ENCODE results near the gene MIOS. TPM values are rescaled to one million over a fixed set of nuclear protein-coding genes. Genes with fewer than 3 reads are reported as not detected.

MIOS gene
- total RNA-seq (2014; rRNA removed; shearing (Covaris generic)), result 46.1 and 52.8 TPM in 2 replicates

DNA sequence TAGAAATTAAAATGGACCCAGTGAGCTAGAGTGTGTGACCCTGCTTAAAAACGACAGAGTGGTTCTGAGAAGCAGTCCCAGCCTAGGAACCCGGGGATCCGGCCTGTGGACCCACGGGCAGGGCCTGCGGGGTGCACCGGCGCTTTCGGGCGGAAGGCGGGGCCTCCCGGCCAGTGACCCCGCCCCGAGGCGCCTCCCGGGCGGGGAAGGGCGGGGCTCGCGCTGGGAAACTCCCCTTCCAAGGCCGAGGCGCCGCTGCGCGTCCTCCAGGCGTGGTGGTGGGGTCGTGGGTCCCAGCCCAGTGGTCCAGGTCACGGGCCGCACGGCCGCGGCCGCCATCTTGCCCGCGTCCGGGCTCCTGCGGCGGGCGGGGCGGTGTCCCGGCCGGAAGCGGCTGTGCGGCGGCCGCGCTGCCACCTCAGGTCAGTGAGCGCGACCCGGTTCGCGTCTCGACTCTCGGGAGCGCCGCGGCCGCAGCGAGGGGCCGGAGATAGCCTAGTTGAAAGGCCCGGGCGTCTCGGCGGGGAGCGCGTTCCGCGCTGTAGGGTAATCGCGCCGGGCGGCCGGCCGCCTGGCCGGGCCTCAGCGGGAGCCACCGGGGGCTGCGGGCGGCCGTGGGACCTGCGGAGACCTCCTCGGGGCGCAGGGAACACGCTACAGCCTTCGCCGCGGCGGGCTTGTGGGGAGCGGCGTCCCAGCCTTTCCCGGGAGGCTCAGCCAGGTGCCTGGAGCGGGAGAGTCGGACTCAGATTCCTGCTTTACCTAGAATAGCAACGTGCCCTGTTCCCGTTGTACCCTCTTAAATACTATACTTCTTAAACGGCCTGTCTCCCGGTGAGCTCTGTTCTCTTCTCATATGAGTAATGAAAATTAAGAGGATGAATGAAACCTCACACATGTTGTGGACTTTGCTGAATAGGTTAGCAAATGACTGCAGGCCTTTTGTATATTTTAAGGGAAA is at the start of gene MIOS:
TSS of gene MIOS (plus strand) at position 234 of the 961 bp plus-strand sequence. CDS start 5,592 bp downstream, outside the sequence.
- DNase-seq (ENCODE audit: low spot score), result peak; percentile 77

DNA sequence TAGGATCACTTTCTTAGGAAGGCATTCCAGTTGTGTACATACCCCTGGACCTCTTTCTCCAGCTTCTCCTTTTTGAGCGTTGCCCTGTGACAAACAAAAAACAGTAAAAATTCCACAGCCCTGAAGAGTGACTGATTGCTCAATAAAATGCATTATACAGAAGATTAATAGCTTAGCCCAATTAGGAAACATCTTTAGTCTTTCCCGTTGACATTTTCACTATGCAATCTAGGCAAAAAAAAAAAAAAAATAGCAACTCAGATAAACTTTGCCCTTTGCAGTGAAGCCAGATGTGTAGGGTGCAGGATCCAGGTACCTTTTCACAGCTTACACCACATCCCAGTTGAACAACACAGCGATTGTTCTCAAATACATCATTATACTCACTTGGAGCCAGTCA is 48.9 kb upstream of the MIOS start:
- DNase-seq (ENCODE audit: low spot score), result no peak

DNA sequence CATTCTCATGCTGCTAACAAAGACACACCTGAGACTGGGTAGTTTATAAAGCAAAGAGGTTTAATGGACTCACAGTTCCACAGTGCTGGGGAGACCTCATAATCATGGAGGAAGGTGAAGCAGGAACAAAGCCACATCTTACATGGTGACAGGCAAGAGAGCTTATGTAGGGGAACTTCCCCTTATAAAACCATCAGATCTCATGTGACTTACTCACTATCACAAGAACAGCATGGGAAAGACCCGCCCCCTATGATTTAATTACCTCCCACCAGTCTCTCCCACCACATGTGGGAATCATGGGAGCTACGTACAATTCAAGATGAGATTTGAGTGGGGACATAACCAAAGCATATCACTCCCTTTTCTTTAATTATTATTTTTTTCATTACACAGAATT is 47.6 kb upstream of the MIOS start:
- no peak for DNase-seq (ENCODE audit: low spot score)

DNA sequence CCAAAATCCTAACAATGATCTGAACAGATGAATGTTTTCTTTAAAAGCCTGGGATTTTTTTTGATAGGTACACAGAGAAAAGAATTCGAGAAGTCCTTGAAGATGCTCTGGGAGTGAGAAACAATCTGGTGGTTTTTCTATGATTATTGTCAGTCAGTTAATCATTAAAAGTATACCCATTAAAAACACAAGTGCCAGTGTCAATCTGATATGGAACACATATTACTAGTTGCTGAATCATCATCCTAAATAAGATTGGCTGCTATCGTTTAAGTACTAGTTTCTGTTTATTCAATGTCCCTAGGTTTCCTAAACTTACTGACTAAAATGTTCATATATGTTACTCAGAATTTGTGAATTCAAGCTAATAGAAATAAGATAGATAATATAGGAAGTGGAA is 47.2 kb upstream of the MIOS start:
- DNase-seq (ENCODE audit: low spot score), result no peak

DNA sequence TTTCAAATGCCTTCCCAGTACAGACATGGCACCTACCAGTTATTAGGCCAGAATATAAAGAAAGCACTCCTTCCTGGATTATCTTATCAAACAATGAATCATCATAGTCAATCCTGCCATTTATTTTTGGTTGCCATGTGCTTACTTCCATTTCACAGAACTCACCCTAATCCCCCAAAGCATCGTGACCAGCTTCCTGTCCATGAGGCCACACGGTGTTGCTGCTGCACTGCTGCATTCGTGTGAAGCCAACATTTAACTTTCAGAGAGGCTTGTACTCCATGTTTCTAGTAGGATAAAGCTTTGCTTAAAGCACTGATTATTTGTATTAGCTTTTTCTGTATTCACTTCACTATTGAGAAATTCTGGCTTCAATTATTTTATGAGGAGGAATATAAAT is 45.4 kb upstream of the MIOS start:
- DNase-seq (ENCODE audit: low spot score), result peak; percentile 48

DNA sequence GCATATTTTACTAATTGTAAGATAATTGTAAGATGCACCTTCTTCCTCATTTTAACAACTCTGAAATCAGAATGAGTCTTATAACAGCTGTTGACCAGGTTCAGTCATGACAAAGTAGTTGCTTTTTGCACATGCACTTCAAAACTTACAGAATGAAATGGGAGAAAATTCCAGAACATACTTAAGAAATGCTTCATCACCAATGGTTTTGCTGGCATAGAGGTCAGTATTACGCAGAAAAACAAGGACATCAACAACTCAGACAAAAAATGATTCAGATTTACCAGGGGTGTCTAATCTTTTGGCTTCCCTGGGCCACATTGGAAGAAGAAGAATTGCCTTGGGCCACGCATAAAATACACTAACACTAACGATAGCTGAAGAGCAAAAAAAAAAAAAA is 44.3 kb upstream of the MIOS start:
- DNase-seq (ENCODE audit: low spot score), result no peak

DNA sequence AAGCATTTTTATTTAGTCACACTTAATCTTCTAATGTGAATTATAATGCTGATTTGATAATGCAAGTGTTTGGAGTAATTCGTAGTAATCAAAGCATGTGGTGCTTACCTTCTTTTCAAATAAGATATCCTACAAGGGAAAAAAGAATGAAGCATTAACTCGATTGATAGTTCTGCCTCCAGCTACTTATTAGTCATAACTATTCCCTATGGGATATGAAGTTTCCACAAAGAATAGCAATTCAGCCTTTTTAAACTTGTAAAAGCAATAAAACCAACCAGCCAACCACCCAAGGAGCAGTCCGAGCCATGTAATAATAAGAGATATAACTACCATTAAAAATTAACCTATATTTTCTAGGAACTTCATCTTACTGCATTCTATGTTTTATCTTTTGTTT is 42.6 kb upstream of the MIOS start:
- no peak for DNase-seq (ENCODE audit: low spot score)

DNA sequence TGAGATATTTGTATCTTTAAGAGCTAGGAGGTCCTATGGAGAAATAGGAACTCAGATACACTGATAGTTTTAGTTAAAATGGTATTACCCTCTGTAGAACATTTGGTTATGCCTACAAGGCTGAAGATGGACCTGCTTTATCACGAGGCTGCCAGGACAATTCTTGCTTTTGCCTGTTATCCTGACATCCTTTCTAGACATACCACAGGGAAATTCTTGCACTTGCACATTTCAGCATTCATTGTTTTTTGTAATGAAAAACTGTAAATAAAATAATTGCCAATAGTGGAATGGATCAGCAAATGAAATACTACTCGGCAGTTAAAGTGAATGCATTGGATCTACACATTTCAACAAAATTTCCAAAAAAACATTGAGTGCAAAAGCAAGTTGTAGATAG is 40.7 kb upstream of the MIOS start:
- no peak for DNase-seq (ENCODE audit: low spot score)

DNA sequence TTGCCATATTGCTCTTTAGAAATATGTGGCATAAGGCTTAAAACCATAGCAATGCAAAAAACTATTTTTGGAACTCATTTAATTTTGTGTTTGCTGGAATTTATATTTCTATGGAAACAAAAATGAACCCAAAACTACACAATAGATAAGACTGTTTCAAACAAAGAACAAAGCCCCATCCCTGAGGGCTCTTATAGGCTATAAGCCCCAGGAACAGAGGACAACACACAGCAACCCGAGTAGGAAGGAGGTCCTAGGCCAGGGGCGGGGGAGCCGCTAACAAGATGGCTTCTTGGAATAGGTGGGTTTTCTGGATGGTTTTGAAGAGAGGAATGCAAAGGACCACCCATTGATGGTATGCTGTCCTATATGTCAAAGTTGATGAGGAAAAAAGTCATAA is 39.6 kb upstream of the MIOS start:
- DNase-seq (ENCODE audit: low spot score), result no peak

DNA sequence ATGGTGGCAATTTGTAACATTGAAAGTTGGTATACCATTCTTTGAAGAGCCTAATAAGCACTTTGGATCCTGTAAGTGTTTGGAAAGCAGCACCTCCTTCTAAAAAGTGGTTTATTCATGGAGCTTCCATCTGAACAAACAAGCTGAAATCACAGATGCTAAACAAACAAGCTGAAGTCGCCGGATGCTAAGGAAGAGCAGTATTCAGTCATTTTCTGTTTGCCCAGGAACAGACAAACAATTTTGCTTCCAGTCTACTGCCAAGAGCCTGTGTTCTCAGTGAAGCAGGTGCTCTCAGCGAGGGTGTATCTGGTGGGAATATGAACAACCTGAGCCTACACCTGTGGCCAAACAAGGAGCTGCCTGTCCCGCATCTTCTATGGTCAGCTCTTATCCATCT is 37.4 kb upstream of the MIOS start:
- DNase-seq (ENCODE audit: low spot score), result no peak

DNA sequence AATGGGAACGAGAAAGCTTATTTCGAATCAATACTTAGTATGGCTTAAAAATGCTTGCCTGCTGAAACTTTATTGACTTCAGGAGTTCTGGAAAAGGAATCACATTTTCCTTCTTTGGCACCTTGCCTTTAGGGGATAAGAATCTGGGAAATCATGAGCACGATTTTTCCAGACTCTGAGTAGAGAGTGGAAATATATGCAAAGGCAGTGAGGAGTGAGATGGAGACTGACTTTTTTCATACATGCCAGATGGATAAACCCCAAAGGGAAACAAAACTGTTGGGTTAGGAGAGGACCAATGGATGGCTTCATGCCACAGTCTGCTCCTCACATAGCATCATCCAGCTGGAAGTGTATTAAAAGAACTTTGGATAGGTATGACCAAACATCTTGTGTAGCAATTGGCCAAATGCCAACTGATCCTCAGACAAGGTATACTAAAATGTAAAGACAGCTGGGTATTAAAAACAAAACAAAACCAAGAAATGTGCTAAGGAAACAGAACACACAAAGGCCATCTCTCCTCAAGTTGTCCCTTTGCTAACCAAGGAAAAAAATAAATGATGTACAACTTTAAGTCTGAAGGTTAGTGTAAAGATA is 32.8 kb upstream of the MIOS start:
- DNase-seq (ENCODE audit: low spot score), result no peak

DNA sequence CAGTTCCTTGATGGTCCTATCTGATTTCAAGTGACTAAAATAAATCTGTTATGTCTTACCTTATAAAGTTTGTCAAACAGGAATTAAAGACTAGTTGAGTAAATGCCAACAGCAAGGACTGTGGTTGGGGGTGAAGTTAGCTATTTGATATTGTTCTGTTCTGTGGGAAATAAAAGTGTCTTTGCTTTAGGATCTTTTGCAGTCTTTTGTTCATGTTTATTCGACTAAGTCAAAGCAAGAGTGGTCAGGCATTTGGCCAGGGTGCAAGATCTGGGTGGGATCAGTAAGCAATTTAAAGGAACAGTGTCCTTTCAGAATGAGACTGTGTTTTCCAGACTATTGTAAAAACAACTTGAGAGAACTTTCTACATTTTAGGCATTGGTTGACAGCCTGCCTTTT is 31.0 kb upstream of the MIOS start, which contains the start of gene COL28A1:
TSS of gene COL28A1 (minus strand) at position 183 of the 400 bp plus-strand sequence. CDS start 2,998 bp downstream, outside the sequence.
- DNase-seq (ENCODE audit: low spot score), result no peak

DNA sequence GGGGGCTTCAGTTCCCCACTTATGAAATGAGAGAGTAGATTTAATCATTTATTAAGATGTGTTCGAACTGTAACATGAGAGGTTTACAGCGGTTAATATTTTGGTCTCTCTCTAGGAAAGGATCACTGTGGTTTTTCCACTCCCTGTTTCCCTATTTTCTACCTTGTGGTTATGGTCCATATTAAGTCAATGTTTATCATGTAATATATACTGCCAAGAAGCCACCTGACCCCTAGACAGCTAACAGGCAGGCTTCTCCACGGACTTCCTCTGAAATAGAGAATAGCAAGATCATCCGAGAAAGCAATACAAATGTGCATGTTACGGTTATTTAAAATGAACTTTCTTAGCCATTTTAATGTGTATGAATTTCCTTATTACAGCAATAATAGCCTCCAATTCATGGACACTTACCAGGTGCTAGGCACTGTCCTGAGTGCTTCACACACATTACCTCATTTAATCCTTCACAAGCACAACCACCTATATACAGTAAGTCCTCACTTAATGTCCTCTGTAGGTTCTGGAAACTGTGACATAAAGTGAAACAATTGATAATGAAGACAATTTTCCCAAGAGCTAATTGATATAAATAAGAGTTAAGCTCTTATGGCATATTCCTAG is 30.2 kb upstream of the MIOS start:
- DNase-seq (ENCODE audit: low spot score), result no peak

DNA sequence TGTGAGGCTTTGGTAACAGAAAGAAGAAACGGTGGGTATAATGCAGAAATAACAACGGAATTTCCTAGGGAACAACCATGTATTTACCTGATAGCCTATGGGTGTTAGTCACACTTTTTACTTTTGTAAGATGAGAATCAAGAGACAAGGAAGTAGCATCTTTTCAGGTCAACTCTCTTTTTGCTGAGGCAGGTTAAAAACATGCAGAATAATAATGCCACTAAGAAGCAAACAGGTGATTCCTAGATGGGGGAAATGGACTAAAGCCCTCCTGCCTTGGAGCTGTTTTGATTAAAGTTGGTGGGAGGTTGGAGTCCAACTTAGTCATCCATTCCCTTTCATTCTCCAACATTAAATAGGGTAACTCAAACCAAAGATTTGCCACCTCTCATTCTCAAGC is 29.0 kb upstream of the MIOS start:
- no peak for DNase-seq (ENCODE audit: low spot score)

DNA sequence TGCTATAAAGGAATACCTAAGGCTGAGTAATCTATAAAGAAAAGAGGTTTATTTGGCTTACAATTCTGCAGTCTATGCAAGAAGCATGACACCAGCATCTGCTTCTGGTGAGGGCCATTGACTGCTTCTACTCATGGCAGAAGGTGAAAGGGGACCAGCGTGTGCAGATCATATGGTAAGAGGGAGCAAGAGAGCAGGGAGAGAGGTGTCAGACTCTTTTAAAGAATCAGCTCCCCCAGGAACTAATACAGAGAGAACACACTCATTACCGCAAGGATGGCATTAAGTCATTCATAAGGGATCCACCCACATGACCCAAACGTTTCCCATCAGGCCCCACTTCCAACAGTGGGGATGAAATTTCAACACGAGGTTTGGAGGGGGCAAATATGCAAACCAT is 27.5 kb upstream of the MIOS start:
- no peak for DNase-seq (ENCODE audit: low spot score)

DNA sequence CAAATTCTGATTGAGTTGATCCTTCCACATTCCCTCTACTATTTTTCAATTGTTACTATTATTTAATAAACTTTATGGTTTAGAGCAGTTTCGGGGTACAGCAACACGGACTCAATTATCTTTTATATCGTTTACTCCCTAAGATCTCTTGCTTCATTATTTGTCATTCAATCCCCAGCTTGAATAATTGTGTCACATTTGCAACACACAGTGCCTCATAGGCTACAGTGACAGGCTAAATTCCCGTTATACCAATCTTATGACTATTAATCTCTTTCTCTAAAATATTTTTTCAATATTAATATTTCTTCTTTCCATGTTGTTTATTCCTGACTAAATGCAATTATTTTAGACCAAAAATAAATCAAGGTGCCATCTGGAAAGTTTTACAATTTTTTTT is 27.0 kb upstream of the MIOS start:
- no peak for DNase-seq (ENCODE audit: low spot score)

DNA sequence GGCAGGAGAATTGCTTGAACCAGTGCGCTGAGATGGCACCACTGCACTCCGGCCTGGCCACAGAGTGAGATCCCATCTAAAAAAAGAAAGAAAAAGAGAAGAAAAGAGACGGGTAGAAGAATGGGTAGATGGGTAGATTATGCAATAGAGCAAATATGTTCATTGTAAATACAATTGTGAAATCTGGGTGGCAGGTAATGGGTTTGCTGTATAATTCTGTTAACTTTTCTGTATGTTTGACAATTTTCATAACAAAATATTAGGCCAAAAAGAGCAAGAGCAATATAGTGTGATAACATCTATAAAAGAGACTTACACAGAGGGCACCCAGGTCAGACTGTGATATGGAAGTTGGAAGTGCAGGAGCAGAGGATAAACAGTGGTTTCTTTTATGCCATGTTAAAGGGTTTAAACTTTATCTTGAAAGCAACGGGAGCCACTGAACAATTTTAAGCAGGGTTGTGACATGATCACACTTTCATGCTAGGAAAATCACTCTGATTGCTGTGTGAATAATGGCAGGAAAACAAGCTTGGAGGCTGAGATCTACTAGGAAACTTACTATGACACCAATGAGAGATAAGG is 24.3 kb upstream of the MIOS start:
- DNase-seq (ENCODE audit: low spot score), result no peak

DNA sequence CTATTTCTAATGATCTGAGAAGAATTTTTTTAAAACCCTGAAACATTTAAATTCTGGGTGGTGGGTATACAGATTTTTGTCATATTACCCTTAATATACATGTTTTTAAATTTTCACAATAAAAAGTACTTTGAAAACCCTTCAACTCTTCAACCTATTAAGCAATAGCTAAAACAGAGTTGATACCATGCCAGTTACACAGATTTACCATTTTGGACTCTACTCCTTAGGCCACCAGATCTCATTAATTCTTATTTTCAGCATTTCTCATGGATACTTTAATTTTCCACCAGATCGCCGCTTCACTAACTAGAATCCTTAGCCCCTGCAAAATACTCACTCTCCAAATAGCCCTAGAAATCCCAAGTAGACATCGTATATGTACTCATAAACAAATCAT is 18.3 kb upstream of the MIOS start:
- DNase-seq (ENCODE audit: low spot score), result no peak

DNA sequence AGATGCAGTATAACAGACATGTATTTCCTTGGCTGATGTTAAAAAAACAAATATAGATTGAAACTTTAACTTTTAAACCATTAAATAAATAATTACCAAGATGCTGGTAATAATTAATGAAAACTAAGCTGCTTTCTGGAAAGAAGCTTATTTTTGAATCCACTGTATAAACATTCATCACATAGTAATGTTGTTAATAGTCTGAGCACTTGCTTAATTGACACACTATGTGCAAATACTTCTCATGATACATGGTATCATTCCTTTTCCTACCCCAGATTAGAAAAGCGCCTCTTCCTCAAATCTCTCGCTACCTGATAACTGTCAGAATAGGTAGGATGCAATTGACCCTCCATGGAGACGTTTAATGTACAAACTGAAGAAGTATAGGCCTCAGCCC is 16.0 kb upstream of the MIOS start:
- no peak for DNase-seq (ENCODE audit: low spot score)

DNA sequence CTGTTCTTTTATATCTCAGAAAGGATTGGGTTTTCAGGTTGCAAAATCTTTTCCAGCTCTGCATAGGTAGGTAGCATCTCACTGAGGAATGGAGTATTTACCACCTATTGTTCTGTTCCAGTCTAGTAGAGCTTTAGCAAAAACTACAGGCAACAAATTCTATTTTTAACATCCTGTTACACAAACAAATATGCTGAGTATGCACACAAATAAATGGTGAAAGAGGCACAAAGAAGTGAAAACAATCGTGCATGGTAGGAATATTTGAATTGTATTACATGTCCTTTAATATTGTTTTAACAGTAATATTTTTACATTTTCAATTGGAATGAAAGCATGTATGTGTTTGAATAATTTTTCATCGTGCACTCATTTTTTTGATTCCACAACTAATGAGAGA is 14.5 kb upstream of the MIOS start:
- DNase-seq (ENCODE audit: low spot score), result no peak

DNA sequence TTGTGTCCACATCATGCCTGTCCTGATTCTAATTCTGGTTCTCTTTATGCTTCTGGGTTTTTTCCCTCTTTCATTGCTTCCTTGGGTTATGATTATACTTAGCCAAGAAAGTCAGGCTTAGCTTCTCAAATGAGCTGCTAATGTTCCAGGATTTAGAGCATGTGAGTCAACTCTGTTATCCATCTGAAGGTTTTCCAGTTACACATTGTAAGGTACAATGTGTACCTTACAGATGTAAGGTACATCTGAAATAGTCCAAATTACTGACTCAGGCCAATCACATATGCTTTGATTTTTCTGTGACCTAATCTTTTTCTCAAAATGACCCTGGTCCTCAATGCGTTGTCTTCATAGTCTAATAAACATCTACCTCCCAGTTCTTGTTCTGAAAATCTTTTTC is 13.3 kb upstream of the MIOS start:
- no peak for DNase-seq (ENCODE audit: low spot score)

DNA sequence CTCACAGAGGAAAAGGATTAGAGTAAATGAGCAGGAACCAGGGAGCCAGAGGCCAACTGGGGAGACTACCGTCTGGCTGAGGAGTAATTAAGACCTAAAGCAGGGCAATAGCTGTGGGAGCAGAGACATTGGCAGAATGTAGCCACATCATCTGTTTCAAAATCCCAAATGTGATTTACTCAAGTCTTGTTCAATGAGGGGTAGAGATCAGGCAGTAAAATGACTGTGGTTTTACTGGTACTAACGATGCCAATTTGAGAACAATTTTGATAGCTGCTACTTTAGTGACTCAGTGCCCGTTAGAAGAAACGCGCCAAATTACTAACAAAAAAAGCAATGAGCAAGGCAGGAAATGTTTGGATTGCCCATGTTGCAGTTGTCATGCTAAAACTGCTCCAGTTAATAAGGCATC is 12.7 kb upstream of the MIOS start:
- peak; percentile 59 for DNase-seq (ENCODE audit: low spot score)
